ENCODE measurements around the gene GPATCH3.

The GPATCH3 gene

GRCh38 chr1:26900815-26901511 lies 696 bp upstream of the GPATCH3 start:
- Histone ChIP-seq H3K27me3 (replicated peaks) (no peaks in the 10 kb centered on the region), H3K4me3 (ENCODE audit: low read depth, low read length) (peak overlapping the region; percentile 96), H3K27ac (peak overlapping the region; percentile 91), H3K36me3 (replicated peaks) (peaks cover 9% of the 10 kb centered on the region)
- in situ Hi-C loops (cut with HindIII; ENCODE audit: low pct_ligation_motif_present, low sequenced_read_pairs): no loop called here
- TF ChIP-seq CTCF (IDR thresholded peaks at IDR 0.05; ENCODE audit: low read depth, low read length, missing control alignments): no peak
- no peak for DNase-seq

GRCh38 chr1:26897351-26897750 lies 2.9 kb downstream of the GPATCH3 start:
- no peak for TF ChIP-seq CTCF (IDR thresholded peaks at IDR 0.05; ENCODE audit: low read depth, low read length, missing control alignments)
- H3K4me3 ChIP-seq (ENCODE audit: low read depth, low read length): no peak overlapping the region

GRCh38 chr1:26894263-26894662 lies 6.0 kb downstream of the GPATCH3 start:
- Histone ChIP-seq H3K4me3 (ENCODE audit: low read depth, low read length) (no peak overlapping the region), H3K36me3 (replicated peaks) (peaks cover 35% of the 10 kb centered on the region), H3K27ac (no peak overlapping the region), H3K27me3 (replicated peaks) (no peaks in the 10 kb centered on the region)
- no peak for DNase-seq
- in situ Hi-C loops (cut with HindIII; ENCODE audit: low pct_ligation_motif_present, low sequenced_read_pairs): no loop called here
- no peak for TF ChIP-seq CTCF (IDR thresholded peaks at IDR 0.05; ENCODE audit: low read depth, low read length, missing control alignments)

More at GRCh38 chr1:26897351-26897750, 2.9 kb downstream of the GPATCH3 start:
- Histone ChIP-seq H3K36me3 (replicated peaks) (peaks cover 30% of the 10 kb centered on the region), H3K27ac (no peak overlapping the region), H3K27me3 (replicated peaks) (no peaks in the 10 kb centered on the region)
- no peak for DNase-seq
- in situ Hi-C loops (cut with HindIII; ENCODE audit: low pct_ligation_motif_present, low sequenced_read_pairs): no loop called here

- Histone ChIP-seq H3K27me3 (replicated peaks) (no peaks in the 10 kb centered on the region), H3K27ac (peak overlapping the region; percentile 80), H3K36me3 (replicated peaks) (peaks cover 42% of the 10 kb centered on the region), H3K4me3 (ENCODE audit: low read depth, low read length) (peak overlapping the region; percentile 76)
- TF ChIP-seq CTCF (IDR thresholded peaks at IDR 0.05; ENCODE audit: low read depth, low read length, missing control alignments): no peak
- no peak for DNase-seq
- in situ Hi-C loops (cut with HindIII; ENCODE audit: low pct_ligation_motif_present, low sequenced_read_pairs): no loop called here
Measured at GRCh38 chr1:26890467-26890796, 9.8 kb downstream of the GPATCH3 start.

- DNase-seq: peak; percentile 56
- no peaks in the 10 kb centered on the region for H3K27me3 ChIP-seq (replicated peaks)
- H3K27ac ChIP-seq: peak within 1 kb of the TSS; percentile 80
- in situ Hi-C loops (cut with HindIII; ENCODE audit: low pct_ligation_motif_present, low sequenced_read_pairs): no loop called here
- peaks cover 47% of the 10 kb centered on the region for H3K36me3 ChIP-seq (replicated peaks)
- peak within 1 kb of the TSS; percentile 76 for H3K4me3 ChIP-seq (ENCODE audit: low read depth, low read length)
- TF ChIP-seq CTCF (IDR thresholded peaks at IDR 0.05; ENCODE audit: low read depth, low read length, missing control alignments): no peak
Measured at GRCh38 chr1:26889551-26890466, 10.5 kb downstream of the GPATCH3 start, which contains the start of gene GPN2. TSS of gene GPN2 (minus strand) at chr1:26890283. CDS start at chr1:26890096, 187 bp downstream.

All from brain microvascular endothelial cell (primary cell).